Subcutaneous adipose tissue (tissue), 4 donors: ENCODE results near the gene DCHS2. TPM values are rescaled to one million over a fixed set of nuclear protein-coding genes. Genes with fewer than 3 reads are reported as not detected.

Experiments used
- CTCF ChIP-seq: fragments of 450-650 bp; IDR thresholded peaks from one replicate; pipeline ENCODE4 v1.5.1; 2016; ENCODE audit warnings: low read depth, mild to moderate bottlenecking, control low read depth, antibody characterized with exemption, moderate library complexity
- total RNA-seq, 4 donors: library from RNA; depleted of rRNA; stranded (reverse); fragments of >200 nt; gene quantifications; one replicate each; pipeline ENCODE4 v1.1.0, GENCODE V29; 2016

The DCHS2 gene
- total RNA-seq, 4 donors from 2014 or later = not detected

- no peak for TF ChIP-seq CTCF
Measured at GRCh38 chr4:154435895-154436294, 55.7 kb downstream of the DCHS2 start.

GRCh38 chr4:154433543-154433942 lies 58.1 kb downstream of the DCHS2 start:
- no peak for TF ChIP-seq CTCF

- no peak for TF ChIP-seq CTCF
Measured at GRCh38 chr4:154429176-154429575, 62.4 kb downstream of the DCHS2 start.

GRCh38 chr4:154427149-154427548 lies 64.5 kb downstream of the DCHS2 start:
- TF ChIP-seq CTCF = no peak

- no peak for TF ChIP-seq CTCF
Measured at GRCh38 chr4:154425514-154425913, 66.1 kb downstream of the DCHS2 start.

GRCh38 chr4:154424810-154425484 lies 66.7 kb downstream of the DCHS2 start:
- TF ChIP-seq CTCF = no peak

- TF ChIP-seq CTCF = no peak
Measured at GRCh38 chr4:154422152-154422551, 69.4 kb downstream of the DCHS2 start.
